GM19043 (cell line): ENCODE data around the gene CPNE7.

Source experiments
- ATAC-seq: cut with Tn5 transposase; IDR thresholded peaks from one replicate; pipeline ENCODE4 v1.9.1; 2021; ENCODE audit warnings: low read depth; ENCODE audit not compliant: unreplicated experiment

The CPNE7 gene

DNA sequence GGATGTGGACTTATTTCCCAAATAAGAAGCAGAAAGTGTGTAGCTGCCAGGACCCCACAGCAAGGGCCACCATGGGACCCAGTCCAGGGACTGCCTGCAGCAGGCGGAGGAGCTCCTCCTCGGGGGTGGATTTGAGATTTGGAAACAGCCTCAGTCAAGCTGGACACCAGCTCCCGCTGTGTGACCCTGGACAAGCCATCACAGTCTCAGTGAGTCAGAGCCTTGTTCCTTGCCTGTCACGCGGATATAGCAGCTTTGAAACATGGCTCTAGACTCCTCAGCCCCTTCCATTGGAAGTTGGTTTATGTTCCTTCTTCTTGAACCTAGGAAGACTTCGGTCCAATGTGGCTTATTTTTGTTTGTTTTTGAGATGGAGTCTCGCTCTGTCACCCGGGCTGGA lies 25.4 kb downstream of the CPNE7 start:
- ATAC-seq: no peak

DNA sequence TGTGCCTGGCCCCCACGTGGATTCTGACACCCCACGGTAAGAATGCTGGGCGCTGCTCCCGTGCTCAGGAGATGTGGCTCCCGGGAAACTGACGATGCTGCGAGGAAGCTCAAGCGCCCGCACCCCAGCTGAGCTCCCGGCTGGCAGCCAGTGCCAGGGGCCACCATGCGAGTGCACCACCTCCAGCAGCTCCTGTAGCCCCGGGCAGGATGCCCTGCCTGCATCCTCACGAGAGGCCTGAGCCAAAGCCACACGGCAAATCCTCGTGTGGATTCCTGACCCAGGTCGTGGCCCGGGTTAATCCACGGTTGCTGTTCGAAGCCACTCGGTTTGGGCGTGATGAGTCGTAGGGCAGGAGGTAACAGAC lies 26.3 kb downstream of the CPNE7 start:
- no peak for ATAC-seq

DNA sequence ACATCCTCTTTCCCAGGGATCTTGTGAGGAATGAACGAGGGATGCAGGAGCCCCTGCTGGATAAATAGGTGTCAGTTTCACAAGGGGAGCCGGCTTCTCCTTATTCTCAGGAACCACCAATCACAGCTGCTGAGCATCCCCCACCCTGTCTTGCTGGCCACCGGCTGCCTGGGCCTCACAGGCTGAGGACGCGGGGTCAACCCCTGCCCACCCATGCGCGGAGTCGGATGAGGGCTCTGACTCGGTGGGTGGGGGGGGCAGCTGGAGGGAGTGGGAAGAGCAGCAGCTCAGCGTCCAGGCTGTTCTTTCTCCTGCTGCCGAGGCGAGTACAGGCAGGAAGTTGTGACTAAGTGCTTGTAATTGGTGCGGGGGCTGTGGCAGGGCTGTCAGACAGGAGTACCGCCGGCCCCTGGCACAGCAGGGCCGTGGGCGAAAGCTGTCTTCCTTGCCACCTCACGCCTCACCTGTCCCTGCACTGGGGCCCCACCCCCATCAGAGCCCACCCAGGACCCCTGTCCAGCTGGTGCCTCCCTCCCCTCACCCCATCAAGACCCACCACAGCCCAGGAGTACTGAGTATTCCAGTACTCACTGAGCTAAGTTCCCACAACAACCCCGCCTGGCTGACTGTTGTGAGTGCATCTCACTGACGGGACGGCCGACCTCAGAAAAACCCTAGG lies 26.9 kb downstream of the CPNE7 start:
- no peak for ATAC-seq

DNA sequence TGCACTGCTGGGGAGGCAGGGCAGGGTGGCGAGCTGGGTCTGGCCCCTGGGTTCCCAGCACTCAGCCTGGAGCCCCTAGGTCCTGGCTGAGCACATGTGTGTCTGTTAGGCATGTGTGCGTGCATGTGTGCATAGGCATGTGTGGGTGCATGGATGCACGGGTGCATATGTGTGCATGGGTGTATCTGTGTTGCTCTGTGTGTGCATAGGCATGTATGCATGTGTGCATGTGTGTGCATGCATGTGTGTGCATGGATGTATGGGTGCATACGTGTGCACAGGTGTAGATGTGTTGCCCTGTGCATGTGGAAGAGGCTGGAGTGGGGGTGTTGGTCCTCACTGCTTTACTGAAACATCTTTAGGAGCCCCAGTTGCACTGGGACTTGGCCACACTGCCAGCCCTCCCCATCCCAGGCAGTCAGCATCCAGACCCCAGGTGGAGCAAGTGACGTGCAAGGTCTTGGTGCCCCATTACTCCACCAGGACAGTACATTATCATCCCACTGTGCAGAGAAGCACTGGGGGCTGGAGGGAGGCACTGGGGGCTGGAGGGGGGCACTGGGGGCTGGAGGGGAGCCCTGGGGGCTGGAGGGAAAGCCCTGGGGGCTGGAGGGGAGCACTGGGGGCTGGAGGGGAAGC lies 27.5 kb downstream of the CPNE7 start:
- ATAC-seq: no peak

DNA sequence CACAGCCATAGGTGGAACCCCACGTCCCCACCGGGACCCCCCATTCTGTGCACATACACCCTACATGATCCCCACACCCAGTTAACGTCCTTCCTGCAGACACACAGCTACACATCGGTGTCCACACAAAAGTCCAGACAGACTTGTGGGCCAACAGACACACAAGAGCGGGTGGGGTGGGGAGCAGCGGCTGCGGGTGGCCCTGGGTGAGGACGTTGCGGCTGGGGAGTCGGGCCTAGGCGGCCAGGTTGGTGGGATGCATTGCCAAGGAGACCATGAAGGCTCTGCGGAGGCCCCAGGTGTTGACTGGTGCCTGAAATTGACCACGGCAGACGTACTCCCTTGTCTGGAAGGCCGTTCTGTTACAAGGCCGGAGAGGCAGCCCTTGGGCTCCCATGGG lies 29.2 kb downstream of the CPNE7 start:
- no peak for ATAC-seq

DNA sequence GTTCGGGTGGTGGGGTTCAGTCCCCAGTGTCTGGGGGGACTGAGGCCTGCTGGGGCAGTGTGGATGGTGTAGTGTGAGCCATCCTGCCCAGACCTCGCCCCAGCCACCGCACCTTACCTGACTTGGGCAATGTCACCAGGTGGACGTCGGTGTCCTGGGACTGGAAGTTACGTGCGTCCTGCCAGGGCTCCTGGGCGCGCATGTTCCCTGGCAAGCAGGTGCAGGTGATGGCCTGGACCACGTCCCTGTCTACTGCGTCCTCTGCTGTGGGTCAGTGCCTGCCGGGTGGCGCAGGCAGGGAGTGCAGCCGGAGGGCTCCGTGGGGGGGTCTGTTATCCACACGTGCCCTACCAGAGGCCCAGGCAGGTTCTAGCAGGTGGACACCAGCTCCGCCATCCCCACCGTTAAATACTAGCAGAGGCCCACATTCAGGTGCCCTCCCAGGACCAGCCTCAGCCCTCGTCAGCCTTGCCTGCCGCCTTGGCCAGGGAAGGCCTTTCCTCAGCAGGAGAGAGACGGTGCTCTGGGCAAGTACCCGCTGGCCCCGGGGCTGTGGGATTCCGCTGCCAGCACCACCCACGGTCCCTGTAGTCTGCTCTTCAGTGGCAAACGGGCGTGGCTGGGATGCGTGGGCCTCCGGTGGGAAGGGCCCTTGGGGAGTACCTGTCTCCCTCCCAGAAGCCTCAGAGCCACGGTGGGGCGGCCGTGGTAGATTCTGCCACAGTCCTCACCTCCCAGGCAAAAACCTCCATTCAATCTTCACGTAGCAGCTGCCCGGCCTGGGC lies 29.8 kb downstream of the CPNE7 start:
- no peak for ATAC-seq

DNA sequence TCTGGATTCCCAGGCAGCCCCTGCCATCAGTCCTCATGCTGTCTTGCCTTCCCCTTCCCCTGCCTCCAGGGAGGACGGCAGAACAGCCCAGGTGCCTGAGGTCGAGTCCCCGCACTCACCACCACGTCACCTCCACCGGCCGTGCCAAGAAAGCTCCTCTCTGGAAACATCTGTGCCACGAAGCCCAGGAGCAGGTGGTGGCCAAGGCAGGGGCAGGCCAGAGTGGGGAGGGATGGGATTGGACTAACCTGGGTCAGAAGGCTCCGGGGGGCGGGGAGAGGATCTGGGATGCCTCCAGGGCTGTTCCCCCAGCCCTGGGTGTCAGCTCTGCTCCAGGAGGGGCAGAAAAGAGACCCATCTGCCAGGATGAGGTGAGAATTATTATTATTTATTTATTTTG lies 30.4 kb downstream of the CPNE7 start:
- ATAC-seq: no peak

DNA sequence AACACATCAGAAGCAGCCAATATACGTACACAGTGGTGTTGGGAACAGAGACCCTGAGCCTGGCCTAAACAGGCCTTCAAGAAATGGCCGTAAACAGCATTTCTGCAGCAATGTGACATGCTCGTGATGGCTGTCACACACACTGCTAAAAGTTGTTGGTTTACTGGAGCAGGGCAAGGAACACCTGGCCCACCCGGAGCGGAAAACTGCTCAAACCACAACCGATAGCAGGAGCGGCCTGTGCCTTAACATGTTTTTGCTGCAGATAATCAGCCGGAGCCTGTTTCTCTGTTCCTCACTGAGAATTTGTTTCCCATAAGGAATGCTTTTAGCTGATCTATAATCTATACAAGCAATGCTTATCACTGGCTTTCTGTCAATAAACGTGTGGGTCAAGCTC lies 31.9 kb downstream of the CPNE7 start:
- no peak for ATAC-seq

DNA sequence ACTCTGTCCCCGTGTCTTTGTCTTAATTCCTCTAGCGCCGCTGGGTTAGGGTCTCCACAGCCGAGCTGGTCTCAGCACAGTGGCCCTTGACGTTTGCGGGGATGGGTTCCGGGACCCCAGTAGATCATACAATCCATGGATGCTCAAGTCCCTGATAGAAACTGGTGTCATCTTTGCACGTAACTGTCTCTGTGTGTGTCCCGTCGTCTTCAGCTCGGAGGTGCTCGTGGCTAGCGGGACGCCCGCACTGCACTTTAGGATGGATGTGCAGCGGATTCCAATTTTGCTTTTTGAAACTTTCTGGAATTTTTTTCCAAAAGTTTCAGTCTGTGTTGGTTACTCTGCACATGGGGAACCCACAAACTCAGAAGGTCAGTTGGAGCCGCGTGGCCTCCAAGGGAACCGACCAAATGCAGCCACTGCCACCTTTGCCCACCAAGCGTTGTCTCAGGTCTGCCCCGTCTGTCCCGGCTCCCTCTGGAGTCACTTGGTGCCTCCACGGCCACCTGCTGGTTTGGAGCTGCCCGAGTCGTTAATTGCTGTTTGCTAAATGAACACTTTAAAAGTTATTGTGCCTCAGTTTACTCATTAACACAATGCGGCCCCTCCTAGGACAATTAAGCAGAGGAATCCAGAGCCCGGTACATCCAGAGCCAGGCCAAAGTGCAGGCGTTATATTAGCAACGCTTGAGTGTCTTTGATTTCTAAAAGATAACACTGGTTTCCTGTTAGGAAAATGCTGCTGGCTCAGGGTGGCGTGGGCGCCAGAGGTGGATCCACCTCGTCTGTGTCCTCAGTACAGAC lies 32.6 kb downstream of the CPNE7 start:
- ATAC-seq: no peak

DNA sequence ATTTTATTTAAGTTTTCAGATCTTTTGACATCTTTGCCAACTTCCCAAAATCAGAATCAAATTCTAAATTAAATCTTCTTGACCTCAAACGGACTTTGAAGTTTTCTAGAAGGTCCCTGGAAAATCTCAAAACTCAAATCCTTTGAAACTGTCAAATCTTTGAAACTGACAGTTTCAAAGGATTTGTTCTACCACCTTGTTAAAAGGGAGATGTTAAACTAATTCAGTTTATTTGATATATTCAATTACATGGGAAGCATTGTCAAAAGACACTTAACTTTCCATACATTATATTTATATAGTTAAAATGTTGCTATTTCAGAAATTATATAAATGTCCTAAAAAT lies 34.5 kb downstream of the CPNE7 start:
- no peak for ATAC-seq

DNA sequence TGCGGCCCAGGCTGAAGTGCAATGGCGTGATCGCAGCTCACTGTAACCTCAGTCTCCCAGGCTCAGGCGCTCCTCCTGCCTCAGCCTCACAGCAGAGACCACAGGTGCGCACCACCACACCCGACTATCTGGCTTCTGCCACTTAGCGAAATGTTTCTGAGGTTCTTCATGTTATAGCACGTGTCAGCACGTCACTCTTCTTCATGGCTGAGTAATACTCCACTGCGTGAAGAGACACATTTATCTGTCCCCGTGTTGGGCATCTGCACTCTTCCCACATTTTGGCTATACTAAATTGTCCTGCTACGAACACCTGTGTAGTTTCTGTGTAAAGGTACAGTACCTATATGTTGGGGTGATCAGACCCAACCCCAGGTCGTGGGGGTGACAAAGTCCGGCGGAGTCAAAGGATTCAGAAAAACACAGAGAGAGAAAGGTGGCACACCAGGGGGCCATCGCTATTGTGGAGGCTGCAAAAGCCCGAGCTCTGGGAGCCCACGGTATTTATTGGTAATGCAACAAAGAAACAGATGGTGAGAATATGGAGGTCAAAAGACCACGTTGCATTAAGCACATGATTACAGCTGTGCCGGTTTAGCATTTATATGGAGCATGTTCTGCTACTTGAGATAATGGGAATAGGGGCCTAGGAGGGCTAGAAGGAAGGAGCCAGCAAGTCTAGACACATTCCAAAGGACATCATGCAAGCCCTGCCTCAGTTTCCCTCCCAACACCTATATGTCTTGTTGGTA lies 37.0 kb downstream of the CPNE7 start:
- no peak for ATAC-seq

DNA sequence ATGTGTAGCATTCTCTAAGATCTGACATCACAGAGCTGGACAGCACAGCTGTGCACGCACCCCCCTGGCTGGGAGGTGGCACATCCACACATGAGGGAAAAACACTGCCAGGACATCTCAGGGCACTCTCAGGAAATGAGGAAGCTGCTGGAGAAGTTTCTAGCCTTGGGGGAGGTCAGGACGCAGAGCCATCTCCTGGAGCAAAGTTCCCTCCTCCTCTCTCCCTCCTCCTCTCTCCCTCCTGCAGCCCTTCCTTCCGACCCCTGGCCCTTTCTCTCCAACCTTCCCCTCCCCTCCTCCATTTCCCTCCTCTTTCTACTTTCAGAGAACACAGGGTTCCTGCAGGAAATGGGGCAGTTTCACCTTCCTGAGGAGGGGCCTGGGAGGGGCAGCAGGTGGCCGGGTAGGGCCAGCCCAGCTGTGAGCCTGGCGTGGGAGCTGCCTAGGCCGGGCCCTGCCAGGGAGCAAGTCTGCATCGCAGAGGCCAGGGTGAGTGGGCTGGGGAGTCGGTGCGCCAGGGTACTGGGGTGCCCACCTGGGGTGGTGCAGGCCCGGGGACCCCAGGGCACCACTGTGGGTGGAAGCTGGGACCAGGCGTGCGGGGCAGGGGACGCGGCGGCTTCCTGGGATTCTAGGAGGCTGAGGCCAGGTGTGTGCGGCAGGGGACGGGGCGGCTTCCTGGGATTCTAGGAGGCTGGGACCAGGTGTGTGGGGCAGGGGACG lies 37.8 kb downstream of the CPNE7 start, which contains the start of gene DPEP1:
Gene DPEP1 (plus strand): TSS at position 412 of the 723 bp plus-strand sequence. CDS start 16,769 bp downstream, outside the sequence.
- ATAC-seq: no peak

DNA sequence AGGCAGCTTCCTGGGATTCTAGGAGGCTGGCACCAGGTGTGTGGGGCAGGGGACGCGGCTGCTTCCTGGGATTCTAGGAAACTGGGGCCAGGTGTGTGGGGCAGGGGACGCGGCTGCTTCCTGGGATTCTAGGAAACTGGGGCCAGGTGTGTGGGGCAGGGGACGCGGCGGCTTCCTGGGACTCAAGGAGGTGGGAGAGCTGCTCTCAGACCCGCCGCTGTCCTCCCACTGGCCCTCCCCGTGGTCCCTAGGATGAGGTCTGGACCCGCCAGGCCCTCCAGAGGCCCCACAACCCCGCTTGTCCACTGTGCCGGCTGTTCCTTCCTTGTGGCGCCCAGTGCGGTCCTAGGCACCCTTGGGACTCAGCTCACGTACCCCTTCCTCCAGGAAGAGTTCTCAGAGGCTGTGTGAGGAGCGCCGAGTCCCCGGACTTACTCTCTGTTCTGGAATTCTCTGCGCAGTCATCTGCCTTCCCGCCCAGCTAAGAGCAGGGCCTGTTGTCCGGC lies 38.4 kb downstream of the CPNE7 start:
- ATAC-seq: no peak

DNA sequence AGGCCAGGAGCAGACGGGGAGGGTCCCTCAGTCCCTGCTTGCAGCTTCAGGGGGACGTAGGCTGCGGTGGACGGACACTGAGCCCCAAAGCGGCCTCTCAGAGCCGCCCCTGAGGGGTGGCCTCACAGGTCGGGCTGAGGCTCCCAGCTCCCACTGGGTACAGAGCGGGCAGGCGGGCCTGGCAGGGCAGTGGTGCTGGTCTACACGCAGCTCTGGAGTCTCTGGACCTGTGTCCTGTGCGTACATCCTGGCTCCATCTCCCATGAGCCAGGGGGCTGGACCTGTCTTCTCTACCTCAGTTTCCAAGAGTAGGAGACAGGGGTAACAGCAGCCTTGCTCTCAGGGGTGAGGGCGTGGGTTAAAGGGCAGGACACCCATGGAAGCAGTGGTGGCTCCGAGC lies 39.6 kb downstream of the CPNE7 start:
- ATAC-seq: no peak

DNA sequence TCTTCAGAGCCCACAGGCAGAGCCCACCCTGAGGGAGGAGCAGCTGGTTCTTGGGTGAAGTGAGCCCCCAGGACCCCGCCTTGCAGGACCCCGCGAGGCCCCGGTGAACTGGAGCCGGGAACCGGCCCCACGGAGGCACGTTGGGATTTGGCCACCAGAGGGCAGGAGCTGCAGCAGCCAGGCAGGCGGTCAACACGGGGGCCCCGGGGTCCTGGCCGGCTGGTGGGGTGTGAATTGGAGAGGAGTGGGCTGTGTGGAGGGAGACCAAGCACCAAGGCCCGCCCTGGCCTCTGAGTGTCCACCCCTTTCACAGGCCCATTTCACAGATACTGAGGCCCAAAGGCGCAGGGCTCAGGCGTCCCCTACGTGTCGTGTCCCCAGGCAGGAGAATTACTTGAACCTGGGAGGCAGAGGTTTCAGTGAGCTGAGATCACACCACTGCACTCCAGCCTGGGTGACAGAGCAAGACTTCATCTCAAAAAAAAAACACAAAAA lies 40.1 kb downstream of the CPNE7 start:
- ATAC-seq: no peak

DNA sequence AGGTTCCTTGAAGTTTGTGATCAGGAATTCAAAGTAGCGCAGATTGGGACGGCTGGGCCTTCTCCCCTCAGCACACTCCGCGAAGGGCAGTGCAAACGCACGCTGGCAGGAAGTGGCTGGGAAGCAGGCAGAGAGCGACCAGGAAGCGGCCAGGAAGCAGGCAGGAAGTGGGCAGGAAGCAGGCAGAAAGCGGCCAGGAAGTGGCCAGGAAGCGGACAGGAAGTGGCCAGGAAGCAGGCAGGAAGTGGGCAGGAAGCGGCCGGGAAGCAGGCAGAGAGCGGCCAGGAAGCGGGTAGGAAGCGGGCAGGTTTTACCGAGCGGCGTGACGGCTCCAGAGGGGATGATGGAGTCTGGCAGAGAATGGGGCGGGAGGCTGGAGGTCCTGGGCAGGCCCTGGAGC lies 41.1 kb downstream of the CPNE7 start:
- no peak for ATAC-seq

DNA sequence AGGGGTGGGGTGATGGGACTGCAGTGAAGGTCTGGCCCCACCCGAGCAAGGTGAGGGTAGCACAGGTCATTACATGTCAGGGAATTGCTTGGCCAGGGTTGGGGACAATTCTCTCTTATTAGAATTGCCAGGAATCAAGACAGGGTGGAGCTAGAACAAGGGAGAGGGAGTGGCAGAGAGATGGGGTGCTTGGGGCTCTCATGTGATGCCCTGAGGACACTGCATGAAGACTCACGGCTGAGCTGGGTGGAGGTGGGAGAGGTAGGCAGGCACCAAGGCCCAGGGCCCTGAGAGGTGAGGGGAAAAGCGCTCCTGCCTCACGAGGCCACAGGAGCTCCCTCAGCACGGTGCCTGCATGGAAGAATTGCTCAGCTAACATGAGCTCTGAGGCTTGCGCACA lies 41.5 kb downstream of the CPNE7 start:
- no peak for ATAC-seq

DNA sequence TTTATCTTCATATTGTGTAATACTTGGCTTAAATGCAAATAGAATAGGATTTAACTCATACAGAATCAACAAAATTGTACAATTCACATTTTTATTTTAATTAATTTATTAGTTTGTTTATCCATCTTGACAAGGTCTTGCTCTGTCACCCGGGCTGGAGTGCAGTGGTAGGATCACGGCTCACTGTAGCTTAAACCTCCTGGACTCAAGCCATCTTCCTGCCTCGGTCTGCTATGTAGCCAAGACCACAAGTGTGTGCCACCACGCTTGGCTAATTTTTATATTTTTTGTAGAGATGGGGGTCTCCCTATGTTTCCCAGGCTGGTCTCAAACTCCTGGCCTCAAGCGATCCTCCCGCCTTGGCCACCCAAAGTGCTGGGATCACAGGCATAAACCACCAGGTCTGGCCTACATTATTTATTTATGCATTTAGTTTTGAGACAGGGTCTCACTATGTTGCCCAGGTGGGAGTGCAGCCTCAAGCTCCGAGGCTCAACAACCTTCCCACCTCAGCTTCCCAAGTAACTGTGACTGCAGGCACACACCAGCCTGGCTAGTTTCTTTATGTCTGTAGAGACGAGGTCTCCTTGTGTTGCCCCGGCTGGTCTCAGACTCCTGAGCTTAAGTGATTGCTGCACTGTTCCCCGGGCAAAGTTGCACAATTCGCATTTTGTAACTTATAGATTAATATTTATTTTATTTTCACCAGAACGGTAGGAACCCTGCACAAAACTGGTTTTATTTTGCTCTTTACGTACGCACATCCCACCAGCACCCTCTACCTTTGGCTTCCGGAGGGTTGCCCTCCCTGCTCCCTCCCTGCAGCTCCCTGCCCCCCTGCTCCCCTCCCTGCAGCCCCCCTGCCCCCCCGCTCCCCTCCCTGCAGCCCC lies 42.8 kb downstream of the CPNE7 start:
- ATAC-seq: no peak
